NCI-H128 (cell line): ENCODE data around the gene KRT4.

Experiments used
- DNase-seq: peaks from one replicate; lab custom pipeline; 2025; ENCODE audit not compliant: unreplicated experiment; lab: John Stamatoyannopoulos, UW

Gene KRT4

DNA sequence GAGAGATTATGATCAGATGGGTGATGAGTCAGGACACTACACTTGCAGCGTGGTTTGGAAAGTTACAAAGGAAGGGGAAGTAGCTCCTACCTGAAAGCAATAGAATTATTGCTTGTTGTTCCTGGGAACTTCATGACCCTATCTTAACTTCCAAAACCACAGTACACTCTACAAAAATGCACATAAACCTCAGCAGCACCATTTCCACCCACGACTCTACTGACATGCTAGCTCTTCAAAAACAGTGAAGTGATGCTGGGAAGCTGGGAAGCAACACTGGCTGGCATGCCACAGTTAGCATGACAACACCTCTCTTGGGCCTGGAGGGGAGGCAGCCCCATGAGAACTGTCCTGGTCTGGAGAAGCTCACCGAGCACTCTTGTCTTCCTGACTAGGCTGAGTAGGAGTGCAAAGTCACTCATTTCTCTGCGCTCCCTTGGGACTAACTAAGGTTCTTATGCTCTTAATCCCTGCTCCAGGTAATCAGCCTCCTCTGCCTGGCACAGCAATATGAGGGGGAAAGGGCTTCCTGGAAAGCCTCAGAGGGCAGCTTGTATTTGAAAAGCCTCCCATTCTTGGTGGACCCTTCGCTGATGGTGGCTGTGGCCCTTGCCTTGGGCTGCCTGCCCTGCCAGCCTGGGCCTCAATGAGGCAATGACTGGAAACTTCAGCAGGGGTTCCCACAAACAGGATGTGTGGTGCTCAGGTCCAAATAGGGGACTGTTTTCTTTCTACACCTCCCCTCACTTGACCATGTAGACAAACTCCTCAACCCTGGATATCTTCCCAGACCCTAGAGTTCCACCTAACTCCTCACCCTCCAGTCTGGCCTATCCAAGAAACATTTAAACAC, 19.2 kb downstream of the KRT4 start:
- no peak for DNase-seq

DNA sequence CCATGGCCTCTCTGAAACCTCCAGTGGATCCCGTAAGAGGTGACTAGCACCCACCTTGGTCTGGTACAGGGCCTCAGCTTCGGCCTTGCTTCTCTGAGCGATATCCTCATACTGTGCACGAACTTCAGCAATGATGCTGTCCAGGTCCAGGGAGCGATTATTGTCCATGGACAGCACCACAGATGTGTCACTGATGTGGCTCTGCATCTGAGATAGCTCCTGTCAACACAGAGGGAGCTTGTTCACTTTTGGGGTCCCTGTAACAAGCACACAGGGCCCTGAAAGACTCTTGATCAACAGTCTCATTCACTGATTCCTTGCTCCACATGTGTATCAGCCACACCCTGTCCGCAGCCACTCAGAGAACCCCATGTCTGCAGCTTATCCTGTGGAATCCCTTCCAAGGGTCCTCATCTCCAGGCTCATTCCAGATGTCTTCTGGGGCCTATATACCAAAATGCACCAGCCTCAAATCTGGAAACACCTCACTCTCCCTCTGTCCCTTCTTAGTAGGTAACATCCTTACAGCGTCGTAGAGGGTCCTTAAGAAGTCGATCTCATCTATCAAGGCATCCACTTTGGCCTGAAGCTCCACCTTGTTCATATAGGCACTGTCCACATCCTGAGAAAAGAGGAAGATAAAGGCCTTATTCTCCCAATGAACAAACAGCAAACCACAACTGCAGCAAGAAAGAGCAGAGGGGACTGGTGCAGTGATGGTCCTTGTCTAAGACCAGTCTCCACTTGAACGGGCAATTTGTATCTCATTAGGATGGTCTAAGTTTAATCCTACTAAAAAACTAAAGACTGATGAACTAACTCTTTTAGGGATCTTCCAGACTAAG, 21.5 kb downstream of the KRT4 start:
- DNase-seq: no peak

DNA sequence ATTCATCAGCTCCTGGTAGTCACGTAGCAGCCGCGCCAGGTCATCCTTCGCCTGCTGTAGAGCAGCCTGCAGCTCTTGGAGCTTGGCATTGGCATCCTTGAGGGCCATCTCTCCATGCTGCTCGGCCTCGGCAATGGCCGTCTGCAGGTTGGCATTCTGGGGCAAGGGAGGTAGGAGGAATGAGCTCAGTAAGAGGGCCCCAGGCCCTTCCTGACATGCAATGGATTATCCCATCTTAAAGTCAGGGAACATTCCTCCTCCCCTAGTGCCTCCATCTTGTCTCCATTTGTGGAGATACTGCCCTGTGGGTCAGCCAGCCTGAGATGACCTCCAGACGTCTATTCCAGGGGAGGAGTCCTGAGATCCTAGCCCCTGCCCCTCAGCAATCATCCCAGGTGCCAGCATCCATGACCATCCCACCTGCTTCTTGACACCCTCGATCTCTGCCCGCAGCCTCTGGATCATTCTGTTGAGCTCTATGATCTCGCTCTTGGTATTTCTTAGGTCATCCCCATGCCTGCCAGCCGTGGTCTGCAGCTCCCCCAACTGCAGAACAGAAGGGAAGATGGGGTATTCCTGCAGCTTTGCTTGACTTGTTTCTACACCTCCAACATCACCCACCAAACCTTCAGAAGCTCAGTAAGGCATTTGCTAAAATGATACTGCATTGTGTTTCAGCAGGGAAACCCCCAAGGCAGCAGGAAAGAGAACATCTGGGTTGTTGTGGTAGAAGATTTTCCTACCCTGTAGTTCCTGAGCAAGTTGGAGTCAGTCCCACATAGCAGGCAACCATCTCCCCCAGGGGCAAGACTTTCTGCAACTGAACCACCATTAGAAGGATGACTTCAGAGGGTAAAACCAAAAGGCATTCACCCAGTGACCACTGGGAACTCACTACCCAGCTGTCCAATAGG, 22.4 kb downstream of the KRT4 start:
- no peak for DNase-seq

DNA sequence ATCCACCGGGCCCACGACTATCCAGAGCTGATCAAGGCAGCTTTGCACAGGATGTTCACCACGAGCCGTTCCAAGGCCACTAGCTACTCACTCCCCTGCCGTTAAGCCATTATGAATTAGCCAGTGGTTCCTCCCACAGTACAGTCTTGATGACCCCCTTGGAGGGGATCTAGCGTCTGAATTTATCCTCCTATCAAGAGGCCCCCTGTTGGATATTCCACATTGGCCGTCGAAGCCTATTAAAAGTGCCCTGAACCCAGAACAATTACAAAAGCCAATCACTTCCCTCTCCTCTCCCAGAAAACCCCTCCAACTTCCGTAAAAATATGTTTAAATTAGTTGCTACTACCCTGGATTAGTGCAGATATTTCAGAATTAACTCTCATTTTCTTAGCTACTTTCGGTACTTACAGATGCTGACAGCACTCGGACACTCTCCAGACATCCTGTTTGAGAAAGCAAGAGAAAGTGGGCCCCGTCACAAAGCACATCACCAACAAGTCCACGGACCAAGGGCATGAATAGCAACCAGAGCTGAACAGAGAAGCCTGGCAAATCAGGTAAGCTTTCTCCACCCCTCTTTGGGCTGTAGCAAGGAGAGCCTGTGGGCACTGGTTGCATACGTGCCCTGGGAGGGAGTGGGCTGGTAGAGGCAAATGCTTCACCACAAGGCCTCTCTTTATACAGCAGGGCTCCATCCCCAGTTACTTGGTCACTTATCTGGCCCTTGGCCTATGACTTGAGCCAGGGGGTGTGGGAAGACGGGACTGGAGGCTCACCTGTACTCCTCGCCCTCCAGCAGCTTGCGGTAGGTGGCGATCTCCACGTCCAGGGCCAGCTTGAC, 23.3 kb downstream of the KRT4 start:
- no peak for DNase-seq

DNA sequence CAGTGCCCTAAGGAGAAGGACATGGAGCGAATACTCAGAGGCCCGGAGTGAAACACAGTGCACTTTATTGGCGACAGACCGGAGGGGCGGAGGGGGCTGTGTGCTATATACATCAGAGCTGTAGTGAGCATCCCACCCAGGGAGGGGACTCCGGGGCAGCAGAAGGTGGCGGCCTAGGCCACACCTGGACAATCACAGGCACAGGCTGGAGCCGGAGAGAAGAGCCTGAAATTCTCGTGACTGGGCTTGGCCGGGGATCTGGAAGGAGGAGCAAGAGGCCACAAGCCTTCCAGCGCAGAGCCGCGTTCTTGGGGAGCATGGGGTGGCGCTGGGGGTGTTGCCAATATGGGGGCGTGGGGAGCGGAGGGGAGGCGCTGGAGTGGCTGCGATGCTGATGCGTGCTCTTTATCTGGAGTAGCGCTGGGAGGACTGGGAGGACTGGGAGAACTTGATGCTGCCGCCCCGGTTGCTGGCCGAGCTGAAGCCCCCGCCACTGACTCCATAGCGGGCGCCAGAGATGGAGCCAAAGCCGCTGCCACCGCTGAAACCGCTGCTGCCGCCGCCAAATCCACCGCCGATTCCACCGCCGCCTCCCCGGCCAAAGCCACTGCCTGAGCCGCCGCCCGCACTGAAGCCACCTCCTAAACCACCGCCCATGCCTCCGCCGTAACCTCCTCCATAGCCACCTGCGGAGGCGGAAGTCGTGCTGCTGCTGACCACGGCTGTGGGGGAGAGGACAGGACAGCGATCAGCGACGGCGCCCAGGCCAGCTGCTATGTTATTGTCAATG, 24.1 kb downstream of the KRT4 start:
- no peak for DNase-seq

DNA sequence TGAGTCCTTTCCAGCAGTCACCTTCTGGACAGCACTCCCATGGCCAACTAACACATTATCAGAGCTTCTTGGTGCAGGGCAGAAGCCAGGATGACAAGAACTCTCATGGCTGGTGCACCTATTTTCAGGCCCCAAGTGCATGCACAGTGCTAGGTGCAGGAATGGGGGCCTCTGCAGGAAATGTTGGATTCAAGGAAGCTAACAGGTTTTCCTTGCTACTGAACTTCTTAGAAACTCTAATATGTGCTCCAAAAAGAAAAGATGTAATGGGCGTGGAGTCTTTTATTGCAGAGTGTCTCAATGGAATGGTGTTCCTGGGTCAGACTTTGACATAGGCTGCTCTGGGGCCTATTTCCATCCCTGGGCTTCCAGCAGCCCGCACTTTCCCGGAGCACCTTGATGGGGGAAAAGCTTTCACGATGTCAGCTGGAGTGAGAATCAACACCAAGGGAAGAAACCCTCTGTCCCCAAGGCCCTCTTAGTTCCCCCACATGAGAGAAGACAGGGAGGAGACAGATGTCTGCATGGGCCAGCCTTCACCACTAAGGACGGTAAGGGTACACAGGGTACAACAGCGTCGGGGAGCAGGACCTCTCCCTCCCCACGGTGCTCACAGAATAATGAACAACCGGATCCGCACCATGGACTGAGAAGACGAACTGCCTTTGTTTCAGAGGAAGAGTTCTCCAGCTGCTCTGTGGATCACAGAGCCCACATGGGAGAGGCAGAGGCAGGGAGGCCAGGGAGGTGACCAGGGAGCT, 24.9 kb downstream of the KRT4 start:
- DNase-seq: no peak

DNA sequence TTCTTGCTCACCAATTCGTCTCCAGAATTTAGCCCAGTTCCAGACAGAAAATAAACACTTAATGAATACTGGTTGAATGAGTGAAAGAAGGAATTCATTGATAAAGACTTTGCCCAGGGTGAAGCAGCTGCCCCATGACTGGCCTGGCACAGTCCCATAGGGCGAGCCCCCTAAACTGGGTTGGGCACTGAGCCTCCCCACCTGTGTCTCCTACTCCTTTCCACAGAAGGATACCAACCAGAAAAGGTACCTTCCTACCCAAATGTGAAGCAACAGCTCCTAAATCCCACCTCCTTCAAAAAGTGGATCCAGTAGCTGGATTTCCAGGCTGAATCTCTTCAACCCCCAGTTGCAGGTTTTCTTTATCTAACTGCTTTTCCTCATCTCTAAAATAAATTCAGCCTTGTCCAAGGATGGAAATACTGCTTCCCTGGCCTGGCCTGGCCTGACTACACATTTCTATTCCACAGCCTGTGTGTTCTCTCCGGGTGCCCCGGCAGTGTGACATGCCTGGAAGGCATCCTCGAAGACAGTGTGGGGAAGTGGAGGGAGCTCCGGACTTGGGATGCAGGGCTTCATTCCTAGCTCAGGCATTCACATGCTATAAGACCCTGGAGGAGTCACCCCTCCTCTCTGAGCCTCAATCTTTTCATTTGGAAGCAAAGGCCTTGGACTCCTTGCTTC, 25.6 kb downstream of the KRT4 start:
- DNase-seq: no peak

DNA sequence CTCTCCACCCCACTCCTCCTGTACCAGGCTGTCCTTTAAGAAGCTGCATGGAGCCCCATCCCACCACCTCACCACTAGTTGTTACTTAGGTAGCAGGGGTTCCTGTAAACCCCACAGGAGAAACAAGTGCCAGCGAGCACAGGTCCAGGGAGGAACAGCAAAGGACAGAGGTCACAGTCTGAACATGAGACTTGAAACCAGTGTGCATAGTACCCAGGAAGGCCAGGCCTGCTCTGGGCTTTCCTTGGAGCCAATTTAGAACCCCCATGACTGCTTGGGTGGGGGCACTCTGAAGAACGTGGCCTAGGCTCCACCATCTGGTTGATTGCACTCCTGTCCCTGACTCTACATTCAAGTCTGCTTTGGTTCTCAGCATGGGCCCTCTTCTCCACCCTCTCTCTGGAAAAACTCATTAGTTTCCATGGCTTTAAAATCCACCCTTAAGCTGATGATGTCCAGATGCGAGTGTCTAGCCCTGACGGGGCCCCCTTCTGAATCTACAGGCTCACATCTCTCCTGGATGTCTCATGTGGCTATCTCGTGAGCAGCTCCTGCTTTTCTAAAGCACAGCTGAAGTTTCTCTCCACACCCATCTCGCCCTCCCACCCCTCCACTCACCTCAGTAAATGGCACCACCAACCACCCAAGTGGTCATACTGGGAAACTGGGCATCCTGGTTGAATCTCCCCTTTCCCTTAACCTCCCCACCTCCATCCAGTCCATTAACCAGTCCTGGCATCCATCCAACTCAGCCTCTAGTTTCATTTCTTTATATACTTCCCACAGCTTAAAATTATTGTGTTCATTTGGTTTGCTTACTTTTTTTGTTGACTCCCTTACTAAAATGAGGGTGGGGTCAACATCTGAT, 26.4 kb downstream of the KRT4 start:
- no peak for DNase-seq

DNA sequence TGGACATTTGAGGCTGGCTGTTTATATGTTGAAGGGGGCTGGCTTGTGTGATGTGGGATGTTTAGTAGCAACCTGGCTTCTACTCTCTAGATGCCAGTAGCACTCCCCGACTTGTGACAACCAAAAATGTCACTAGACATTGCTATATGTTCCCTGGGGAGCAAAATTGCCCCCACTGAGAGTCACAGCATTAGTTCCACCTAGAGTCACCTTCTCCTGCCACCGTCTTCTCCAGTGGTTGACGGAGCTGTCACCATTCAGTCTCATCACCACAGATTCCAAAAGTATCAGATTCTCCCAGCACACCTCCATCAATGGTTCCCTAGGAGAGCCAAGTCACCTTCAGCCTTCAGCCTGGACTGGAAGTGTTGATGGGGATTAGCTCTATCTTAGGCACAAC, 29.0 kb downstream of the KRT4 start:
- no peak for DNase-seq

DNA sequence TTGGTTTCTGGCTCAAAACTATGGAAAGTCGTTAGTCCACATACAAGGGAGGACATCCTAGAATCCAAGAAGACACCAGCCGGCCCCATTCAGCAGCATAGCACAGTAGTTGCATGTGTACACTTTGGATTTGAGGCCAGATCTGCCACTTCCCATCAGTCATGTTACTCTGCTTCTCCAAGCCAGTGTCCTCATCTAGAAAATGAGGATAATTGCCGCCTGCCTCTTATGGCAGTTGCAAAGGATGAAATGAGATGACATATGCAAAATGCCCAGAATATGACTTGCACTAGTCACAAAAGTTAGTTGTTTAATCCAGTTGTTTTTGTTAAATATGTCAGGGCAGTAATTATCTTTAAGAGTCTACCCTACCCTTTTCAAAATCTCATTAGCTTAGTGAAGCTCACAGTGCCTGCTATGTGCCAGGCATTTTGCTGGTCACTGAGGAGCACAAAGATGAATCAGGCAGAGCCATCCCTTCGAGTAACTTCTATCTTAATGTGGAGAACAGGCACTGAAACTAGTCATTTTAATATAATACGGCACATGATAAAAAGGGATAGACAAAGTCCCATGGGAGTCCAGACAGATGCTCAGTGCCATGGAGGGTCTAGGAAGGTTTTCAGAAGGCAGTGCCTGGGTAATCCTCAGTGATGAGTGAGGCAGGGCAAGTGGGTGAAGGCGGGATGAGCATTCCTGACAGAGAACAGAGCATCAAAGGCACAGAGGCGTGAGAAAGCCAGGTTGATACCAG, 30.2 kb downstream of the KRT4 start:
- DNase-seq: no peak

DNA sequence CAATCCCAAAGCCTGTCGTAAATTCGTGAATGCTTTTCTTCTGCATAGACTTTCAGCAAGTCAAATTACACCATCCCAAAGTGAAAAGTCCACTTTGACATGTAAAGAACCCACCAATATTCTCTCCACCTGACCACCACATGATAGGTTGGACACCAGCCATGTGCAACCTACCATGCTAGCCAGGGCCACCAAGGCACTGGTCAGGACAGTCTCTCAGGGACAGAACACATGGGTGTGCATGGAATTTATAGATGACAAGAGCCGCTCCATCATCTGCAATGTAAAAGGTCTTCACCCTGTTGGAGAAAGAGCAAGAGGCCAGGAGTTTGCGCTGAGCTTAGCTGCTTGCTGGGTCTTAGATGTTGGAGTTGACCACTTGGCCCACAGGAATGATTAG, 31.4 kb downstream of the KRT4 start:
- no peak for DNase-seq

DNA sequence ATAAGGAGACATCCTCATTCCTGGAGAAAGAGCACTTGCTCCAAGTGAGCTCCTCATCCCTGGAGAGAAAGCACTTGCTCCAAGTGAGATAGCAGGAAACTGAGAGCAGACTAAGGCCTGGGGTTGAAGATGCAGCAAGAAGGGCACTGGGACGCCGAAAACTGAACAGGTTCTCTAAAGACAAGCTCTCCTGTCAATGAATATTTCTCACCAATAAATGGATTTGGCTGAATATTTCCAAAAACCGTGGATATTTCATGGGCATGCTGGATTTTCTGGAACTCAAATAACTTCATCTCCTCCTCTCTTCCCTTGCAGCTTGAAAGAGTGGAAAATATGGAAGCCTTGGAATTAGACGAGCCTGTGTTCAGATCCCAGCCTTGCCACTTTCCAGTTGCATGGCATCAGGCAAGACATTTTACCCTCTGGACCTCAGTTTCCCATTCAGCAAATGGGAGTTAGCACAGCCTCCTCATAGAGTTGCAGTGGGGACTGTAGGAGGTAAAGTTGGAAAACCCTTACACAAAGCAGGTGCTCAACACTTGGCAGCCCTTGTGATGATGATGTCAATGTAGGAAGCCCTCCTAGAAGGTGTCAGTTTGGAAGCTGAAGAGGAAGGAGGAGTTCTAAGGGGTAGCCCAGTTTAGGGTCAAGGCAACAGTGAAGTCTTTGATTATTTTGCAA, 32.4 kb downstream of the KRT4 start:
- DNase-seq: no peak

DNA sequence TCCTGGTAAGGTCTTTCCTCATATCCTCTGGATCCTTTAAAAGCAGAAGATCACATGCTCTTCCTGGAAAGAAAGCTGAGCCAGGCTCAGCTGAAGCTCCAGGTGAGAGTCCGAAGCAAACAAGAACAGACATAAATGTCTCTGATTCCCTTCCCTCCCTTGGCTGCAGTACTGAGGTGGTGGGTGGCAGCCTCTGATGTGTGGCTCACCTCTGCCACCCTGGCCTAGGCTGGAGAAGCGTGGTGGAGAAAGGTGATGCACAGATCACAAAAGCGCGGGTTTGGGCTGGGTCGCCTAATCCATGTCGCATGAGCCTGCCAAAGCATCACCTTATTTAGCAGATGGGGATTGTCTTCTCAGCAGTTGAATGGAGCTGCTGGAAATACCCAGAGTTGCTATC, 34.0 kb downstream of the KRT4 start:
- DNase-seq: no peak

DNA sequence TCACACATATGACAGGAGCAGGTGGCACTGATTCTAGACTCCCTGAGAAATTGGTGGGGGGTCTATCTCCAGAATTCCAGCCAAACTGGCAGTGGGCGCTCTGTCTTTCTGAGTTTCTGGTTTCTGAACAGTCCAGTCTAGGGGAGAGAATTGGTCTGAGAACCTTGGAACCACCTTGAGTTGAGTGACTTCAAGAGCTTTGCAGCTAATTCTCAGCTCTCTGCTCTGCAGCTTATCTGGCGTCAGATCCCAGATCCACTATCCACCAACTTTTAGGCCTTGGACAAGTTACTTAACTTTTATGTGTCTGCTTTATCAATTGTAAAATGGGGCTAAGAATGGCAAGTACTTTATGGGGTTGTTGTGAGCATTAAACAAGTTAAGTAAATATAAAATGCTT, 35.1 kb downstream of the KRT4 start:
- DNase-seq: no peak

DNA sequence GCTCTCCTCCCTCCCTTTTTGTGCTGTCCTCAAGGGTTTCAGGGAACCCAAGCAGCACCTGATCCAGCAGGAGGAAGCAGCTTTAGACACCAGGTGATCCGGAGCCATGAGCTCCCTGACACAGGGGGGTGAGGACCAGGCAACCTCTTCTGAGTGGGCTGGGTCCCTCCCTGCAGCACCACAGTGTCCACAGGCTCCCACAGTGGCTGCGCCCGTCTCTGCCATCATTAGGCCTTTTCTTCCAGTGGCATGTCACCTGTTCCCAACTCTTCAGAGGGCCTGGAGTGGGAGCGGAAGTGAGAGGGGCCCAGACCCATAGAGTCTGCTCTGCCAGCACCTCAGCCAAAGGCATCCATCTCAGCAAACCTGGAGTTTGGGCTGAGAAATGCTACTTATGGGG, 36.4 kb downstream of the KRT4 start:
- DNase-seq: no peak

DNA sequence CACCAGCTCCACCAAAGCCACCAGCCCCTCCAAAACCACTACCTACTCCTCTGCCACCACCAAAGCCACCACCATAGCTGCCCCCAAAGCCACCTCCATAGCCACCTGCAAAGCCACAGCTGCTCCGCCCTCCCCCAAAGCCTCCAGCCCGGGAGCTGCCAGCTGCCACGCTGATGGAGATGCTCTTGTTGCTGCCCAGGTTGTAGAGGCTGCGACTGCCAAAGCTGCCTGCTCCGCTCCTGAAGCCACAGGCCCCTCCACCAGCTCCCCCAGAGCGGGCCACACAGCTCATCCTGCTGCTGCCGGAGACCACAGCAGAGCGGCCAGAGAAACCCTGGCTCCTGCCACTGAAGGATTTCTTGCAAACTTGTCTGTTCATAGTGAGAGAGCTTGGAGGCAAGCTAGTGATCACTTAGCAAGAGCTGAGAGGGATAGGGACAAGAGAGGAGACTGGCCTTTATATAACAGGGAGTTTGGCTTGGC, 37.0 kb downstream of the KRT4 start, which contains the start of gene KRT76:
TSS of gene KRT76 (minus strand) at position 433 of the 483 bp plus-strand sequence. CDS start at position 379, 54 bp downstream.
- DNase-seq: no peak
